Vagina (tissue), 2 donors: Measurements from ENCODE around the gene OR5K2.

Source experiments
- CTCF ChIP-seq, 3 experiments: fragments of 450-650 bp in 2 of 3; fragments of 200-600 bp in 1 of 3; sonication (generic) in 1 of 3; IDR thresholded peaks; one replicate each; pipeline ENCODE4 v1.5.1; 2017 to 2019; ENCODE audit warnings: antibody characterized with exemption in 3 of 3, mild to moderate bottlenecking in 2 of 3, moderate library complexity in 2 of 3
- POLR2A ChIP-seq, 2 donors: fragments of 450-650 bp; IDR thresholded peaks; one replicate each; pipeline ENCODE4 v1.6.1; 2017; ENCODE audit warnings: antibody characterized with exemption in 2 of 2, mild to moderate bottlenecking in 2 of 2, moderate library complexity in 2 of 2

- TF ChIP-seq CTCF (IDR thresholded peaks at IDR 0.05) (no peak), POLR2A (IDR thresholded peaks at IDR 0.05) (no peak)
Observed at GRCh38 chr3:98501863-98502576, 4.5 kb downstream of the OR5K2 start.
